MM.1S (cell line): ENCODE results near the gene YY1.

Source experiments
- DNase-seq: peaks from one replicate; pipeline ENCODE4 v3.0.0-alpha.2; 2015
- H2AFZ ChIP-seq: fragments of 300-600 bp; sonication (generic); 2 replicates; pipeline ENCODE4 v1.6.0; 2016; ENCODE audit warnings: antibody characterized with exemption, low read length
- H3F3A ChIP-seq: fragments of 300-600 bp; sonication (generic); 2 replicates; pipeline ENCODE4 v1.6.1; 2016; ENCODE audit warnings: mild to moderate bottlenecking, antibody characterized with exemption, low read length, moderate library complexity, mixed read lengths; ENCODE audit not compliant: insufficient read depth
- H3K27ac ChIP-seq: fragments of 300-600 bp; sonication (generic); 2 replicates; pipeline ENCODE4 v1.5.1; 2016; ENCODE audit warnings: mild to moderate bottlenecking, low read length
- H3K27me3 ChIP-seq: fragments of 300-600 bp; sonication (generic); replicated peaks from 2 replicates; pipeline ENCODE4 v1.6.0; 2016; ENCODE audit warnings: low read length; ENCODE audit not compliant: insufficient read depth
- H3K36me3 ChIP-seq: fragments of 300-600 bp; sonication (generic); replicated peaks from 2 replicates; pipeline ENCODE4 v1.6.1; 2016; ENCODE audit warnings: mild to moderate bottlenecking, low read length, mixed read lengths; ENCODE audit not compliant: insufficient read depth
- H3K4me1 ChIP-seq: fragments of 300-600 bp; sonication (generic); 2 replicates; pipeline ENCODE4 v1.6.1; 2016; ENCODE audit warnings: low read length, mixed read lengths
- H3K4me2 ChIP-seq: fragments of 300-600 bp; sonication (generic); 2 replicates; pipeline ENCODE4 v1.6.0; 2016; ENCODE audit warnings: low read depth, low read length
- H3K4me3 ChIP-seq: fragments of 300-600 bp; sonication (generic); 2 replicates; pipeline ENCODE4 v1.5.1; 2016; ENCODE audit warnings: low read length, mixed read lengths
- H3K79me2 ChIP-seq: fragments of 300-600 bp; sonication (generic); 2 replicates; pipeline ENCODE4 v1.6.1; 2016; ENCODE audit warnings: mixed run types, low read length, mixed read lengths
- H3K9ac ChIP-seq: fragments of 300-600 bp; sonication (generic); 2 replicates; pipeline ENCODE4 v1.6.1; 2016; ENCODE audit warnings: low read length, mixed read lengths
- H3K9me2 ChIP-seq: fragments of 300-600 bp; sonication (generic); replicated peaks from 2 replicates; pipeline ENCODE4 v1.6.1; 2016; ENCODE audit warnings: mild to moderate bottlenecking, low read length, mixed read lengths; ENCODE audit not compliant: insufficient read depth
- H3K9me3 ChIP-seq: fragments of 300-600 bp; sonication (generic); replicated peaks from 2 replicates; pipeline ENCODE4 v1.6.1; 2016; ENCODE audit warnings: mild to moderate bottlenecking, low read length, mixed read lengths; ENCODE audit not compliant: insufficient read depth
- H4K20me1 ChIP-seq: fragments of 300-600 bp; sonication (generic); 2 replicates; pipeline ENCODE4 v1.6.1; 2016; ENCODE audit warnings: mild to moderate bottlenecking, low read length, moderate library complexity, mixed read lengths; ENCODE audit not compliant: insufficient read depth
- CTCF ChIP-seq: fragments of 300-600 bp; sonication (generic); IDR thresholded peaks from 2 replicates; pipeline ENCODE4 v1.5.1; 2016; ENCODE audit warnings: antibody characterized with exemption, low read length, mixed read lengths
- EZH2 ChIP-seq: fragments of 300-600 bp; sonication (generic); optimal IDR thresholded peaks from 2 replicates; pipeline ENCODE3; 2017; ENCODE audit warnings: low read depth, mild to moderate bottlenecking, antibody characterized with exemption, low read length, mixed read lengths
- EZH2phosphoT487 ChIP-seq: fragments of 300-600 bp; sonication (generic); IDR thresholded peaks from 2 replicates; pipeline ENCODE4 v1.6.1; 2018; ENCODE audit warnings: antibody characterized with exemption, low read length

YY1 gene

GRCh38 chr14:100321473-100322137 is 82.7 kb downstream of the YY1 start:
- no peak overlapping the region for H3K27ac ChIP-seq
- H3K27me3 ChIP-seq: no peaks in the 10 kb centered on the region
- H4K20me1 ChIP-seq: no peaks in the 10 kb centered on the region
- H3K9me3 ChIP-seq: no peaks in the 10 kb centered on the region
- H2AFZ ChIP-seq: no peak overlapping the region
- TF ChIP-seq EZH2phosphoT487 (no peak), EZH2 (no peak), CTCF (no peak)
- no peaks in the 10 kb centered on the region for H3F3A ChIP-seq
- no peak for DNase-seq
- no peaks in the 10 kb centered on the region for H3K4me1 ChIP-seq
- H3K4me3 ChIP-seq: no peak overlapping the region
- H3K9me2 ChIP-seq: no peaks in the 10 kb centered on the region
- no peaks in the 10 kb centered on the region for H3K79me2 ChIP-seq
- H3K4me2 ChIP-seq: no peak overlapping the region
- no peak overlapping the region for H3K9ac ChIP-seq
- H3K36me3 ChIP-seq: no peaks in the 10 kb centered on the region

GRCh38 chr14:100322138-100322957 is 83.4 kb downstream of the YY1 start:
- Histone ChIP-seq H3K4me1 (no peaks in the 10 kb centered on the region), H2AFZ (no peak overlapping the region), H4K20me1 (no peaks in the 10 kb centered on the region), H3K27me3 (no peaks in the 10 kb centered on the region), H3K79me2 (no peaks in the 10 kb centered on the region), H3K9me2 (no peaks in the 10 kb centered on the region), H3K9ac (no peak overlapping the region), H3K4me3 (no peak overlapping the region), H3F3A (no peaks in the 10 kb centered on the region), H3K4me2 (no peak overlapping the region), H3K9me3 (no peaks in the 10 kb centered on the region), H3K36me3 (no peaks in the 10 kb centered on the region), H3K27ac (no peak overlapping the region)
- no peak for DNase-seq
- TF ChIP-seq EZH2: no peak
- no peak for TF ChIP-seq EZH2phosphoT487
- TF ChIP-seq CTCF: no peak

GRCh38 chr14:100323121-100323941 is 84.4 kb downstream of the YY1 start, which contains the start of gene SLC25A47:
TSS of gene SLC25A47 (plus strand) at chr14:100323339. CDS start at chr14:100323415, 76 bp downstream.
- no peak within 1 kb of the TSS for H3K27ac ChIP-seq
- no peak for DNase-seq
- H3K27me3 ChIP-seq: no peaks in the 10 kb centered on the region
- no peaks in the 10 kb centered on the region for H3K9me3 ChIP-seq
- H3K4me3 ChIP-seq: no peak within 1 kb of the TSS
- H3K36me3 ChIP-seq: no peaks in the 10 kb centered on the region
- no peaks in the 10 kb centered on the region for H3K79me2 ChIP-seq
- H3K4me1 ChIP-seq: no peaks in the 10 kb centered on the region
- no peak within 1 kb of the TSS for H2AFZ ChIP-seq
- no peaks in the 10 kb centered on the region for H3F3A ChIP-seq
- H3K4me2 ChIP-seq: no peak within 1 kb of the TSS
- H3K9me2 ChIP-seq: no peaks in the 10 kb centered on the region
- no peak within 1 kb of the TSS for H3K9ac ChIP-seq
- TF ChIP-seq EZH2 (no peak), EZH2phosphoT487 (no peak), CTCF (no peak)
- no peaks in the 10 kb centered on the region for H4K20me1 ChIP-seq
